HG02571 (cell line): ENCODE measurements around the gene HSPA1L.

ENCODE experiments used
- ATAC-seq: cut with Tn5 transposase; IDR thresholded peaks from one replicate; pipeline ENCODE4 v1.9.1; 2021; ENCODE audit warnings: mild to moderate bottlenecking, moderate library complexity; ENCODE audit not compliant: unreplicated experiment

Gene HSPA1L

DNA sequence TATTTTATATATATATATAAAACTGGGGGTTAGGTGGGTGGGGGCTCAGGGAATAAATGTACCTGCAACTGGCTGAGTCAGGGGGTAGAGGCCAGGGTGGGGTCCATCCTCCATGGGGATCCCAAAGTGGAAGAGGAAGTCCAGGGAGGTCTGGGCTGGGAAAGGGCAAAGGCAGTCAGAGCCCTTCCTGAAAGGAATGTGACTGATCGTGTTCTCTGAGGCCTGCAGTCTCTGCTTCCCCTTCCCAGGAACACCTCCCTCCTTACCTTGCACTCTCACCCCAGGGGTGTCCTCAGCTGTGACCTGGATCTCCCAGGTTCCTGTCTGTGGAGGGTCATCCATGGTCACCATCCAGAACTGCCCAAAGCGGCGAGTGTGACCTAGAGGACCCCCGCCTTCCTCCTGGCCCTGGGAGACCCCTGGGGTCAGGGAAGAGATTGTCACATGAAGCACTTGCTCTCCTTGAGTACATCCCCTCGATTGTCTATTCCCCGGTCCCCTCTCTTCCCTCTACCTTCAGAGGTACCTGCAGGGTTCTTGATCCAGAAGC, 47.9 kb downstream of the HSPA1L start:
- ATAC-seq, result no peak

DNA sequence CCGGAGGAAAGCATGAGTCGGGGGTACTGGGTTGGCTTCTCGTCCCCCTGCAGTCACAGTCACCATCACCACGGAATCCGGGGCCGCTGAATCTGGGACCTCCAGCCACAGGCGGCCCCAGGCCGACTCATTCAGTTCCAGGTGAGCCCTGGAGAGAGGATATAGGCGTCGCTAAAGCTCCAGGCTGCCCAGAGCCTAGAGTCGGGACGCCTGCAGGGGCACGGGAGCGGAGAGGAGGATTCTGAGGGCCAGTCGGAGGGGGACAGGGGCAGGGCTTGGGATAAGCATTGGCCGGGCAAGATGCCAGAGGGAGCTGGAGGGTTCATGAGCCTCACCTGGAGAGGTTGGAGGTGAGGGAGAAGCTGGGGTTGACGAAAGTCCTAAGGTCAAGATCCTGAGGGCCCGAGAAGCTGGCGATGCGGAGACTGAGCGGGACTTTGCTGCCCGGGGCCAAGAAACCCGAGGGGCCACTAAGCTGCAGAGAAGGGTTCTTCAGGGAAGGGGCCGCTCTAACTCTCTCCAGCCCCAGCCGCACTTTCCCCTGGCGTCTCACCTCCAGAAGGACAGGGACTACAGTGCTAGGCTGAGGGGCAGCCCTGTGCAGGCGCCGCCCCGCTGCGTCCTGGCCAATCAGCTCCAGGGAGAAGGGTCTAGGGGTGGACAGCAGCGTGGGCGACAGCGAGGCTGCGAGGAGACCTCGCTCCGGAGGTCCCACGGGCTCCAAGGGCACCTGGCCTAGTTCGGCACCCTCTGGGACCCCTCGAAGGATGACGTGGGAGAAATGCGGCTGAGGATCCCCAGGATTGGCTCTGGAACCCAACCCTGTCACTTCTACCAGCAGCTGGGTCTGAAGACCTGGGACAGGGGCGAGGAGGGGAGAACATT, 48.9 kb downstream of the HSPA1L start:
- ATAC-seq, result no peak

- no peak for ATAC-seq
These were observed 49.5 kb downstream of the HSPA1L start for GRCh38 chr6:31765559-31765909.

DNA sequence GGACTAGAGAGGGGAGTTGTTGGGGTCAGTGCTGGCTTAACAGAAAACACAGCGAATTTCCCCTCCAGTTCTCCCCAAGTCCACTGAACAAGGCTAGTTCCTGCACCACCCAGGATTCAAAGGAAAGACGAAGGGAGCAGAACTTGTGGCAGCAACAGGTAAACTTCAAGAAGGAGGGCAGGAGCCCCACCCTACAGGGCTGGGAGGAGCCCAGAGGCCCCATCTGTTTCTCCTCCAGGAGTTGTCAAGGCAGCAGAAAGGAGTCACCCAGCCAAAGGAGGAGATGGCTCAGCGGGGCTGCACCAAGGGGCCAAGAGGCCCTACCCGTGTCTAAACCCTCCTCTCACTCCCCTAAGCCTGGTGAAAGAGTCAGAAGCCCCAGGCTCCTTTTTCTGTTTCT, 50.9 kb downstream of the HSPA1L start:
- ATAC-seq, result no peak

DNA sequence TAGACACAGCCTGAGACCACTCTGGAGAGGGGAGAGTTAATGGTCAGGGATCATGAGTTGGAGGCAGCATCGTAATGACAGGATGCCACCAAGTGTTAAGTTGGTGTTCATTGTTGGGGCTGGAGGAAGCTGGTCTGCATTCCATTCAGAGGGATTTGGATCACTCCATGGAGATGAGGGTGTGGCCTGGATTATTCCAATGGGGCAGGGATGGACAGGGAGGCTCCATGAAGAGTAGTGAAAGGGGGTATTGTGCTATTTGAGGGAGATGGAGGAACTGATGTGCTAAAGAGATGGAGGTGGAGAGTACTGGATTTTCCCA, 51.5 kb downstream of the HSPA1L start:
- no peak for ATAC-seq

DNA sequence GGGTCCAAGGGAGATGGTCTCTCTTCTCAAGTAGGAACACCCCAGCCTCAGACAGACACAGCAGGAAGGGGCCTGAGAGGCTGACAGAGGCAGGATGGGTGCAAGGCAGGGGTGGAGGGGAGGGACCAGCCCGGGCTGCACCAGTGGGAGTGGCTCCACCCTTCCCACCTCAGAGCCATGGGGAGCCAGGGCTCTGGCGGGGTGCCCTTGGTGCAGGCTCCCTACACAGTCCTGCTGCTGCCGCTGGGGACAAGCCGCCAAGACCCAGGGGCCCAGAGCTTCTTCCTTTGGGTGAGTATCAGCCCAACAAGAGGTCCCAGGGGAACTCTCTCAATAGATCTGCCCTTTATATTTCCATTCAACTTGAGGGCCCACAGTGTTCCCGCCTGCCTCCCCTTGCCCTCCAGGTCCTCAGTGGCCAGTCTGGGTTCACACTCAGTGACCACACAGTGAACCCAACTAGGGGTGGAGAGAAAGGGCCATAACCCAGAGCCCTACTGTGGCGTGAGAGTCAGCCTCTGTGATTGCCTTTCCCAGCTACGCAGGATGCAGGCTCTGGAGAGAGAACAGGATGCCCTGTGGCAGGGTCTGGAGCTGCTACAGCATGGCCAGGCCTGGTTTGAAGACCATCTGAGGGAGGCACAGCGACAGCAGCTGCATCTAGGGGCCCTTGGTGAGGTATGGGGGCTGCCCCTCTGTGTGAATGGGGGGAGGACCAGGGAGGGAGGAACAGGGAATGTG, 52.0 kb downstream of the HSPA1L start:
- ATAC-seq, result no peak

DNA sequence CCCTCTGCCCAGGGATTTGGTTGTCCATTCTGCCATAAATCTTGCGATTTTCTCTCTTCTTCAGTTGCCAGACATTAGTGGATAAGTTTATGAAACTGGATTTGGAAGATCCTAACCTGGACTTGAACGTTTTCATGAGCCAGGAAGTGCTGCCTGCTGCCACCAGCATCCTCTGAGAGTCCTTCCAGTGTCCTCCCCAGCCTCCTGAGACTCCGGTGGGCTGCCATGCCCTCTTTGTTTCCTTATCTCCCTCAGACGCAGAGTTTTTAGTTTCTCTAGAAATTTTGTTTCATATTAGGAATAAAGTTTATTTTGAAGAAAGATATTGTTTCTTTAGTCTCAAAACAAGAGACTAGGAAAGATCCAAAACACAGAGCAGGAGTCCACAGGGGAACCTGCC, 52.7 kb downstream of the HSPA1L start, which contains the start of gene SAPCD1:
TSS of gene SAPCD1 (plus strand) at position 301 of the 400 bp plus-strand sequence. CDS start 399 bp downstream, outside the sequence.
- no peak for ATAC-seq

DNA sequence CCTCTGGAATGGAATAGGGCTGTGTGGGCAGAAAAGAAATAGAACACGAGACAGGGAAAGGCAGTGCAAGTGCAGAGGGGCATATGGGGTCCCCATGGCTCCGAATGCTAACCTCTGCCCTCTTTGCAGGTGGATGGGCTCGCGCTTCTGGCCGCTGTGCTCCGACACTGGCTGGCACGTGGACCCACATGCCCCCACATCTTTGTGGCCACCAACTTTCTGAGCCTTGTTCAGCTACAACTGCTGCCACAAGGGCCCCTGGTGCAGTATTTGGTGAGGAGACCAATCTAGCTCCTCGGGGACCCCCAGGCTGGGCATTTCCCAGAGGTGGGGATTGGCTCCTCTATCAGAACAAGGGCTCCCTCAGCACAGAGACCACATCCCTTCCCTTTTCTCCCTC, 53.7 kb downstream of the HSPA1L start:
- ATAC-seq, result no peak

DNA sequence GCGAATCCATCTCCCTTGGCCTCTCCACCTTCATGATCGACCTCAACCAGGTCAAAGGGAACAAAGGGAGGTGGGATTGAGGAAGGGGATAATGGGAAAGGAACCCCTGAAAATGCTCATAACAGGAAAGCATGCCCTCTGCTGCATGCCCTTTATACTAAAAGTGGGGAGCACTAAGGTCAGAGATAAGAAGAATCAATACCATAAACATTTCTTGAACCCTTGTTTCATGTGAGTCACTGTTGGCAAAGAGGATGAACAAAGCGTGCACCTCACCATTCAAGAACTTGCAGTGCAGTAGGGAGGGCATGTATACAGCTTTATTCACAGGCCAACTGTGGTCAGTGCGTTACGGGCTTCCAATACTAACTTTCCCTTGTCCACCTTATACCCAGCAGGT, 54.3 kb downstream of the HSPA1L start:
- no peak for ATAC-seq
